Liver (tissue), 9 donors: ENCODE measurements around the gene TMEM255B. TPM values are rescaled to one million over a fixed set of nuclear protein-coding genes. Genes with fewer than 3 reads are reported as not detected.

Experiments
- DNase-seq: peaks from one replicate; pipeline ENCODE4 v3.0.0-alpha.2; 2017; ENCODE audit warnings: low spot score
- H3K27ac ChIP-seq, 2 donors: one replicate each; pipeline ENCODE4 v1.7.0; 2013; ENCODE audit warnings: inconsistent platforms in 2 of 2, low read length in 2 of 2, control low read depth in 1 of 2, low read depth in 1 of 2, mild to moderate bottlenecking in 1 of 2
- H3K27me3 ChIP-seq, 4 donors: one replicate each; pipeline versions ENCODE4 v1.6.1 to v1.7.0; 2013; ENCODE audit warnings: low read length in 3 of 4, inconsistent platforms in 1 of 4, mild to moderate bottlenecking in 1 of 4, moderate library complexity in 1 of 4; ENCODE audit not compliant: control insufficient read depth in 4 of 4, insufficient read depth in 4 of 4
- H3K36me3 ChIP-seq, 4 donors: one replicate each; pipeline versions ENCODE4 v1.6.1 to v1.7.0; 2013; ENCODE audit warnings: low read length in 3 of 4, mild to moderate bottlenecking in 3 of 4, low read depth in 1 of 4, moderate library complexity in 1 of 4; ENCODE audit not compliant: control insufficient read depth in 4 of 4, insufficient read depth in 3 of 4
- H3K4me1 ChIP-seq, 4 donors: one replicate each; pipeline versions ENCODE4 v1.6.1 to v1.7.0; 2013; ENCODE audit warnings: low read length in 3 of 4, mild to moderate bottlenecking in 3 of 4, moderate library complexity in 1 of 4; ENCODE audit not compliant: control insufficient read depth in 4 of 4, insufficient read depth in 4 of 4
- H3K4me3 ChIP-seq, 3 donors: one replicate each; pipeline versions ENCODE4 v1.6.1 to v1.7.0; 2013; ENCODE audit warnings: low read length in 3 of 3, control low read depth in 1 of 3, low read depth in 1 of 3, mild to moderate bottlenecking in 1 of 3
- H3K9ac ChIP-seq, 2 donors: one replicate each; pipeline ENCODE4 v1.7.0; 2013; ENCODE audit warnings: low read length in 2 of 2, mild to moderate bottlenecking in 2 of 2, moderate library complexity in 2 of 2, control low read depth in 1 of 2, low read depth in 1 of 2
- H3K9me3 ChIP-seq, 4 donors: one replicate each; pipeline versions ENCODE4 v1.6.1 to v1.7.0; 2013; ENCODE audit warnings: low read length in 3 of 4; ENCODE audit not compliant: control insufficient read depth in 4 of 4
- ATF3 ChIP-seq: IDR thresholded peaks from 2 replicates; pipeline ENCODE4 v1.6.1; 2016; ENCODE audit warnings: antibody characterized with exemption
- EGR1 ChIP-seq, 2 donors: IDR thresholded peaks; 2 replicates each; pipeline ENCODE4 v1.6.1; 2016 to 2018; ENCODE audit warnings: antibody characterized with exemption in 2 of 2, low read depth in 2 of 2
- FOXA1 ChIP-seq: IDR thresholded peaks from 2 replicates; pipeline ENCODE4 v1.6.1; 2016; ENCODE audit warnings: antibody characterized with exemption
- FOXA2 ChIP-seq: IDR thresholded peaks from 2 replicates; pipeline ENCODE4 v1.6.1; 2016; ENCODE audit warnings: antibody characterized with exemption
- GABPA ChIP-seq, 2 donors: IDR thresholded peaks in 1 of 2; conservative IDR thresholded peaks in 1 of 2; 2 replicates each; pipeline ENCODE4 v1.6.1; 2016; ENCODE audit warnings: antibody characterized with exemption in 2 of 2, mild to moderate bottlenecking in 1 of 2, moderate library complexity in 1 of 2
- HNF4G ChIP-seq: IDR thresholded peaks from 2 replicates; pipeline ENCODE4 v1.6.1; 2016; ENCODE audit warnings: antibody characterized with exemption
- JUND ChIP-seq, 2 donors: IDR thresholded peaks; 2 replicates each; pipeline ENCODE4 v1.6.1; 2016; ENCODE audit warnings: antibody characterized with exemption in 2 of 2
- NR2F2 ChIP-seq: IDR thresholded peaks from 2 replicates; pipeline ENCODE4 v1.6.1; 2016; ENCODE audit warnings: antibody characterized with exemption
- RAD21 ChIP-seq, 2 donors: IDR thresholded peaks; 2 replicates each; pipeline ENCODE4 v1.6.1; 2016; ENCODE audit warnings: antibody characterized with exemption in 2 of 2, mild to moderate bottlenecking in 2 of 2
- REST ChIP-seq: IDR thresholded peaks from 2 replicates; pipeline ENCODE4 v1.6.1; 2016; ENCODE audit warnings: antibody characterized with exemption, mild to moderate bottlenecking
- RXRA ChIP-seq, 2 donors: IDR thresholded peaks; 2 replicates each; pipeline ENCODE4 v1.6.1; 2017 to 2018; ENCODE audit warnings: antibody characterized with exemption in 2 of 2, mild to moderate bottlenecking in 1 of 2
- SP1 ChIP-seq: IDR thresholded peaks from 2 replicates; pipeline ENCODE4 v1.6.1; 2018; ENCODE audit warnings: antibody characterized with exemption, mild to moderate bottlenecking
- TAF1 ChIP-seq: conservative IDR thresholded peaks from 2 replicates; pipeline ENCODE4 v1.6.1; 2016; ENCODE audit warnings: antibody characterized with exemption, mild to moderate bottlenecking
- YY1 ChIP-seq: IDR thresholded peaks from 2 replicates; pipeline ENCODE4 v1.6.1; 2016; ENCODE audit warnings: antibody characterized with exemption, mild to moderate bottlenecking
- ZBTB33 ChIP-seq: IDR thresholded peaks from 2 replicates; pipeline ENCODE4 v1.6.1; 2016; ENCODE audit warnings: antibody characterized with exemption
- WGBS: extraction: QIAGEN DNeasy Blood & Tissue Kit; methylation state at CpG from one replicate; pipeline ENCODE4 v1.1.7; 2013; 5-methylcytosine and 5-hydroxymethylcytosine counted together
- polyA plus RNA-seq, 2 donors: library from polyadenylated mRNA; stranded (reverse) in 1 of 2; unstranded in 1 of 2; fragments of 200-250 nt in 1 of 2; fragments of >200 nt in 1 of 2; fragmentation: Nextera tagmentation in 1 of 2; extraction: Ambion mirVana in 1 of 2; gene quantifications; one replicate each; pipeline versions ENCODE4 v1.2.1 to v1.2.3, GENCODE V29; 2013 to 2015
- total RNA-seq, 2 donors: library from RNA; depleted of rRNA; stranded (reverse); fragments of >200 nt; gene quantifications; one replicate each; pipeline ENCODE4 v1.2.3, GENCODE V29; 2014
- TF ChIP-seq, protein P1 (sequence below): IDR thresholded peaks from 2 replicates; pipeline ENCODE4 v1.6.1; 2016; ENCODE audit warnings: antibody characterized with exemption
- TF ChIP-seq, protein P2 (sequence below): fragments of 150-350 bp; IDR thresholded peaks from 2 replicates; pipeline ENCODE4 v1.5.1; 2017; ENCODE audit warnings: improper control_type of control experiment, low read depth, low read length; ENCODE audit not compliant: missing input control
- donor health status: healthy.
- donor health status: healthy.
- donor health status: healthy.
- donor health status: healthy.
- donor health status: healthy.

Gene TMEM255B
- total and polyA plus RNA-seq, 4 donors: 0.37 to 8.6 (median 3.5) TPM

- no peaks in the 10 kb centered on the region for H3K4me1 ChIP-seq
- no peak for DNase-seq
- H3K9ac ChIP-seq: no peak overlapping the region
- H3K27ac ChIP-seq: no peak overlapping the region
- H3K9me3 ChIP-seq: no peaks in the 10 kb centered on the region
- no peak for TF ChIP-seq ATF3
- TF ChIP-seq GABPA (IDR thresholded peaks at IDR 0.05 in 1 of 2, conservative IDR thresholded peaks at IDR 0.05 in 1 of 2): no peak
- TF ChIP-seq, protein P1, sequence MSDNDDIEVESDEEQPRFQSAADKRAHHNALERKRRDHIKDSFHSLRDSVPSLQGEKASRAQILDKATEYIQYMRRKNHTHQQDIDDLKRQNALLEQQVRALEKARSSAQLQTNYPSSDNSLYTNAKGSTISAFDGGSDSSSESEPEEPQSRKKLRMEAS: no peak
- TF ChIP-seq HNF4G: no peak
- TF ChIP-seq ZBTB33: no peak
- TF ChIP-seq EGR1 (IDR thresholded peaks at IDR 0.05; ENCODE audit: low read depth in 2 of 2): no peak
- TF ChIP-seq, protein P2, sequence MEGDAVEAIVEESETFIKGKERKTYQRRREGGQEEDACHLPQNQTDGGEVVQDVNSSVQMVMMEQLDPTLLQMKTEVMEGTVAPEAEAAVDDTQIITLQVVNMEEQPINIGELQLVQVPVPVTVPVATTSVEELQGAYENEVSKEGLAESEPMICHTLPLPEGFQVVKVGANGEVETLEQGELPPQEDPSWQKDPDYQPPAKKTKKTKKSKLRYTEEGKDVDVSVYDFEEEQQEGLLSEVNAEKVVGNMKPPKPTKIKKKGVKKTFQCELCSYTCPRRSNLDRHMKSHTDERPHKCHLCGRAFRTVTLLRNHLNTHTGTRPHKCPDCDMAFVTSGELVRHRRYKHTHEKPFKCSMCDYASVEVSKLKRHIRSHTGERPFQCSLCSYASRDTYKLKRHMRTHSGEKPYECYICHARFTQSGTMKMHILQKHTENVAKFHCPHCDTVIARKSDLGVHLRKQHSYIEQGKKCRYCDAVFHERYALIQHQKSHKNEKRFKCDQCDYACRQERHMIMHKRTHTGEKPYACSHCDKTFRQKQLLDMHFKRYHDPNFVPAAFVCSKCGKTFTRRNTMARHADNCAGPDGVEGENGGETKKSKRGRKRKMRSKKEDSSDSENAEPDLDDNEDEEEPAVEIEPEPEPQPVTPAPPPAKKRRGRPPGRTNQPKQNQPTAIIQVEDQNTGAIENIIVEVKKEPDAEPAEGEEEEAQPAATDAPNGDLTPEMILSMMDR: no peak
- no peak for TF ChIP-seq NR2F2
- no peak overlapping the region for H3K4me3 ChIP-seq
- H3K36me3 ChIP-seq: peaks cover 0 to 14% (median 4%) of the 10 kb centered on the region in 4 donors
- 98% methylated on average over 12 of the region's 12 CpGs for WGBS
- no peaks in the 10 kb centered on the region for H3K27me3 ChIP-seq
Measured at GRCh38 chr13:113822266-113822665, 63.2 kb downstream of the TMEM255B start.

DNA sequence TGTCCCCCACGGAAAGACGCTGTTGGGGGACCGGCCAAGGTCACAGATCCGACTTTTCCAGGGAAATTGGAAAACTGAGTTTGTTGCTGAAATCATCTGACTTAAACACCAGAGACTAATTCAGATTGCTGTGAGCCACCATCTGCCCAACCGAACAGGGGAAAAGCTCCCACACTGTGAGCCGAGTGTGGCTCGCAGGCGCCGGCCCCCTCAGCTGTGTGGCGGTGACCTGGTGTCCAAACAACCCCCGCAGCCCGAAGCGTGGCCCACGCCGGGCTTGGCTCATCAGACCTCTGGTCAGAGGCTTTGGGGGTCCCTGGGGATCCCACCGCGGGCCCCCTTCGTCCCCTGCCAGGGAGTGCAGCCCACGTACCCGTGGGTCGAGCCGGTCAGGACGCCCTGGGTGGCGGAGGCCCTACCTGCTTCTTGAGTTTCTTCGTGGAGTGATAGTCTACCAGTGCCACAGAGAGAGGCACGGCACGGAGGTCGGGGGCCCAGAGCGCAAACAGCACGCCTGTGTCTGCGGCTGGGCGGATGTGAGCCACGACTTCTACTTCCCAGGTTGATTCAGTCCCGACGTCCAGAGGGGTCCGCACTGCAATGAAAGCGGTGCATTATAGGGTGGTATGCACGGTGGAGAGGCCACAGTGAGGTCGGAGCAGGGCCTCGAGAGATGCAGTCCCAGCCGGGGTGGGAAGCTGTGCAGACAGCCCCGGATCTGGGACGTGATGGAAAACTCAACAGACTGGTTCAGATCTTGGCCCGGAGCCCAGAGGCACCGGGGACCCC is 64.1 kb downstream of the TMEM255B start:
- no peak for DNase-seq
- TF ChIP-seq ATF3 (no peak), RXRA (IDR thresholded peaks at IDR 0.05) (no peak), YY1 (no peak), RAD21 (IDR thresholded peaks at IDR 0.05) (no peak), ZBTB33 (no peak), SP1 (no peak), JUND (IDR thresholded peaks at IDR 0.05) (no peak), EGR1 (IDR thresholded peaks at IDR 0.05; ENCODE audit: low read depth in 2 of 2) (no peak), FOXA1 (no peak), FOXA2 (no peak), HNF4G (no peak), TAF1 (no peak), NR2F2 (no peak), REST (no peak)
- TF ChIP-seq, protein P1: no peak
- TF ChIP-seq, protein P2: no peak
- H3K9ac ChIP-seq: no peak overlapping the region
- H3K27me3 ChIP-seq: no peaks in the 10 kb centered on the region
- no peaks in the 10 kb centered on the region for H3K9me3 ChIP-seq
- no peak overlapping the region for H3K27ac ChIP-seq
- no peak overlapping the region for H3K4me3 ChIP-seq
- WGBS: 95% methylated on average over 45 of the region's 45 CpGs
- no peaks in the 10 kb centered on the region for H3K4me1 ChIP-seq
- peaks cover 0 to 16% (median 5%) of the 10 kb centered on the region in 4 donors for H3K36me3 ChIP-seq
